GM18526 (cell line): ENCODE data around the gene PROKR2.

Experiments
- POLR2A ChIP-seq: IDR thresholded peaks from 3 replicates; pipeline ENCODE4 v1.6.1; 2011; ENCODE audit not compliant: insufficient read length; ENCODE audit errors: extremely low read depth

The PROKR2 gene

GRCh38 chr20:5313916-5314315 lies 2.8 kb downstream of the PROKR2 start:
- no peak for TF ChIP-seq POLR2A

- TF ChIP-seq POLR2A, result no peak
Measured at GRCh38 chr20:5312518-5312917, 4.2 kb downstream of the PROKR2 start.

- TF ChIP-seq POLR2A, result no peak
Measured at GRCh38 chr20:5309971-5310370, 6.8 kb downstream of the PROKR2 start.

- no peak for TF ChIP-seq POLR2A
Measured at GRCh38 chr20:5298811-5299210, 17.9 kb downstream of the PROKR2 start.

- TF ChIP-seq POLR2A, result no peak
Measured at GRCh38 chr20:5297280-5298004, 19.3 kb downstream of the PROKR2 start.

- no peak for TF ChIP-seq POLR2A
Measured at GRCh38 chr20:5290596-5290995, 26.2 kb downstream of the PROKR2 start.

- TF ChIP-seq POLR2A, result no peak
Measured at GRCh38 chr20:5282561-5282960, 34.2 kb downstream of the PROKR2 start.

- TF ChIP-seq POLR2A, result no peak
Measured at GRCh38 chr20:5279661-5280060, 37.1 kb downstream of the PROKR2 start.

- no peak for TF ChIP-seq POLR2A
Measured at GRCh38 chr20:5272268-5272667, 44.5 kb downstream of the PROKR2 start.

- TF ChIP-seq POLR2A, result no peak
Measured at GRCh38 chr20:5270603-5271002, 46.2 kb downstream of the PROKR2 start.

GRCh38 chr20:5268449-5268848 lies 48.3 kb downstream of the PROKR2 start:
- TF ChIP-seq POLR2A, result no peak

- no peak for TF ChIP-seq POLR2A
Measured at GRCh38 chr20:5267092-5267491, 49.7 kb downstream of the PROKR2 start.
